Astrocyte of the cerebellum (primary cell): ENCODE measurements around the gene MPZL3.

Experiments used
- DNase-seq: peaks from one replicate; pipeline ENCODE4 v3.0.0-alpha.2; 2011; ENCODE audit warnings: low read depth
- H3K4me3 ChIP-seq: 2 replicates; pipeline ENCODE4 v1.5.1; 2011; ENCODE audit warnings: mild to moderate bottlenecking, low read depth, low read length, moderate library complexity
- CTCF ChIP-seq: IDR thresholded peaks from 2 replicates; pipeline ENCODE4 v1.5.1; 2012; ENCODE audit warnings: low read length, low read depth, moderate library complexity, mild to moderate bottlenecking; ENCODE audit errors: missing control alignments
- in situ Hi-C: cut with HindIII; loops from 2 replicates; pipeline ENCODE4 v1.10.0; 2017; ENCODE audit warnings: low sequenced_read_pairs

MPZL3 gene

GRCh38 chr11:118206391-118207031, 45.7 kb downstream of the MPZL3 start:
- H3K4me3 ChIP-seq = no peak overlapping the region
- no peak for TF ChIP-seq CTCF
- in situ Hi-C loops = no loop called here
- DNase-seq = no peak

GRCh38 chr11:118205606-118206378, 46.4 kb downstream of the MPZL3 start:
- in situ Hi-C loops = no loop called here
- TF ChIP-seq CTCF = no peak
- no peak for DNase-seq
- H3K4me3 ChIP-seq = no peak overlapping the region

DNA sequence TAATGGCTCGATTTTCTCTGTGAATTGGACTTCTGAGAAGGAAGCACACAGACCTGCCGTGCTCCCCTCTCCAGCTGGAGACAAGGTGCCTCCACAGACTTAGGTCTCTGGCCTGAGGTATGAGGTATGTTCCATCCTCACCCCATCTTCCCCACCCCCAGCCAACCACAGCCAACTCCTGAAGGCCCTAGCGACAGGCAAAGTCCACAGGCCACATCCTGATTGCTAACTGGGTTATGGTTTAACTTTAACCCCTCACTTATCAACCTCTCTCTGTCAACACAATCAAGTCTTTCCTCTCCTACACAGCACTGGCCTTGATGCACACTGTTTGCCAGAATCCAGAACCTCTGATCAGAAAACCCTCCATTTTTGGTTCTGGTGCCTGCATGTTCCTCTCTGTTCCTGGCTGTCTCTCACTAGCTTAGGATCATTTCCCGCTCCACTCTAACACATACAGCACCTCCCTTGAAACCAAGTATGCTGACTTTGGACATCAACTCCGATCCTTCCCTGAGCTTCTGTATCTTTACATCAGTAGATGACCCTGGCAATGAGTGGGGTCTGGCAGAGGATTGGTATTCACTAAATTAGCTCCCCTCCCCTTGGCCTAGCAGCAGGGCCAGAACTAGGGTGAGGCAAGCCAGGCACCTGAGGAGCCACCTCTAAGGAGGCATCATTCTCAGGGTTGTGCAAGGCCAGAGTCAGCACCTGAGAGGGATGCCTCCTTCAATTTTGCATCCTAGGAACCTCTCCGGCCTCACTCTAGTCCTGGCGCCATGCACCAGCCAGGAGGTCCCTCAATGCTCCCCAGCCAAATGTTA, 49.4 kb downstream of the MPZL3 start:
- TF ChIP-seq CTCF = no peak
- no peak for DNase-seq
- H3K4me3 ChIP-seq = no peak overlapping the region
- in situ Hi-C loops = no loop called here

- in situ Hi-C loops = no loop called here
These were observed 50.2 kb downstream of the MPZL3 start for GRCh38 chr11:118201966-118202365.

GRCh38 chr11:118200901-118201680, 51.1 kb downstream of the MPZL3 start:
- in situ Hi-C loops = no loop called here
- no peak for TF ChIP-seq CTCF
- no peak for DNase-seq
- H3K4me3 ChIP-seq = no peak overlapping the region

More at GRCh38 chr11:118201966-118202365, 50.2 kb downstream of the MPZL3 start:
- no peak for DNase-seq
- no peak for TF ChIP-seq CTCF
- no peak overlapping the region for H3K4me3 ChIP-seq

GRCh38 chr11:118200497-118200896, 51.7 kb downstream of the MPZL3 start:
- no peak overlapping the region for H3K4me3 ChIP-seq
- no peak for TF ChIP-seq CTCF
- in situ Hi-C loops = no loop called here
- no peak for DNase-seq
